Measurements from ENCODE around the gene SIKE1. TPM values are rescaled to one million over a fixed set of nuclear protein-coding genes. Genes with fewer than 3 reads are reported as not detected.

Gene SIKE1
- total RNA-seq, 1 donor, result 40.1 TPM

Small RNA genes lying within 50 kb of the gene (small RNA-seq; reads per million reads assigned to genes)
- not detected for gene RNY1P13

Other genes starting within 250 kb of the SIKE1 start
- gene BCAS2, start 199.1 kb downstream of the SIKE1 start, total RNA-seq, result 12.4 TPM
- gene DENND2C, start 110.6 kb downstream of the SIKE1 start, total RNA-seq, result under 0.01 TPM
- gene AMPD1, start 85.1 kb downstream of the SIKE1 start, total RNA-seq, result not detected
- gene NRAS, start 63.9 kb downstream of the SIKE1 start, total RNA-seq, result 25.6 TPM
- 383 TPM for gene CSDE1, start 22.7 kb downstream of the SIKE1 start, total RNA-seq
- not detected for gene SYCP1, start 74.2 kb upstream of the SIKE1 start, total RNA-seq
- not detected for gene TSHB, start 249.1 kb upstream of the SIKE1 start, total RNA-seq